Neural progenitor cell (in vitro differentiated cells): ENCODE data around the gene TRIP12. TPM values are rescaled to one million over a fixed set of nuclear protein-coding genes. Genes with fewer than 3 reads are reported as not detected.
"Not testable (repeated sequence)": the region's sequence is repeated elsewhere in the genome, so short reads cannot be mapped to it uniquely, and the experiment has no call there.

Experiments used
- DNase-seq: peaks from one replicate; pipeline ENCODE4 v3.0.0-alpha.2; 2016; ENCODE audit warnings: low spot score
- H2AFZ ChIP-seq: fragments of 200-600 bp; sonication (generic); replicated peaks from 2 replicates; pipeline ENCODE4 v1.6.1; 2016; ENCODE audit warnings: antibody characterized with exemption
- H3F3A ChIP-seq: fragments of 200-600 bp; sonication (generic); 2 replicates; pipeline ENCODE4 v1.6.1; 2016; ENCODE audit warnings: antibody characterized with exemption, low read depth
- H3K27ac ChIP-seq: fragments of 200-600 bp; sonication (generic); 2 replicates; pipeline ENCODE4 v1.5.1; 2016; ENCODE audit warnings: mild to moderate bottlenecking
- H3K27me3 ChIP-seq: fragments of 200-600 bp; sonication (generic); 2 replicates; pipeline ENCODE4 v1.6.1; 2016; ENCODE audit warnings: mild to moderate bottlenecking, moderate library complexity
- H3K36me3 ChIP-seq: fragments of 200-600 bp; sonication (generic); 2 replicates; pipeline ENCODE4 v1.5.1; 2016
- H3K4me1 ChIP-seq: fragments of 200-600 bp; sonication (generic); 2 replicates; pipeline ENCODE4 v1.6.1; 2016; ENCODE audit warnings: mixed run types
- H3K4me2 ChIP-seq: fragments of 200-600 bp; sonication (generic); 2 replicates; pipeline ENCODE4 v1.6.1; 2016
- H3K4me3 ChIP-seq: fragments of 200-600 bp; sonication (generic); 2 replicates; pipeline ENCODE4 v1.5.1; 2016
- H3K79me2 ChIP-seq: fragments of 200-600 bp; sonication (generic); 2 replicates; pipeline ENCODE4 v1.6.1; 2016; ENCODE audit warnings: low read depth
- H3K9ac ChIP-seq: fragments of 200-600 bp; sonication (generic); 2 replicates; pipeline ENCODE4 v1.6.1; 2016
- H3K9me3 ChIP-seq: fragments of 200-600 bp; sonication (generic); 2 replicates; pipeline ENCODE4 v1.5.1; 2016; ENCODE audit warnings: low read depth
- H4K20me1 ChIP-seq: fragments of 200-600 bp; sonication (generic); 2 replicates; pipeline ENCODE4 v1.6.1; 2016; ENCODE audit warnings: low read depth
- H3K27ac Mint-ChIP-seq: 3 replicates; pipeline ENCODE4 v1.8.0; 2021; ENCODE audit warnings: mixed read lengths
- H3K27me3 Mint-ChIP-seq: 2 replicates; pipeline ENCODE4 v1.8.0; 2022; ENCODE audit warnings: low read depth, mild to moderate bottlenecking, inconsistent platforms, moderate library complexity, mixed read lengths; ENCODE audit not compliant: insufficient read depth
- H3K36me3 Mint-ChIP-seq: 3 replicates; pipeline ENCODE4 v1.8.0; 2021; ENCODE audit warnings: mixed read lengths
- H3K4me1 Mint-ChIP-seq: 3 replicates; pipeline ENCODE4 v1.8.0; 2021; ENCODE audit warnings: mixed read lengths
- H3K4me3 Mint-ChIP-seq: 3 replicates; pipeline ENCODE4 v1.8.0; 2021; ENCODE audit warnings: mild to moderate bottlenecking, moderate library complexity, mixed read lengths
- H3K9me3 Mint-ChIP-seq: 3 replicates; pipeline ENCODE4 v1.8.0; 2020; ENCODE audit warnings: mixed read lengths
- CTCF ChIP-seq: fragments of 200-600 bp; sonication (generic); IDR thresholded peaks from 2 replicates; pipeline ENCODE4 v1.5.1; 2017; ENCODE audit warnings: antibody characterized with exemption, mild to moderate bottlenecking
- EZH2 ChIP-seq: fragments of 200-600 bp; sonication (generic); IDR thresholded peaks from 2 replicates; pipeline ENCODE4 v1.6.1; 2017; ENCODE audit warnings: antibody characterized with exemption, mild to moderate bottlenecking, moderate library complexity
- EZH2phosphoT487 ChIP-seq: fragments of 200-600 bp; sonication (generic); IDR thresholded peaks from 2 replicates; pipeline ENCODE4 v1.6.1; 2017; ENCODE audit warnings: antibody characterized with exemption
- total RNA-seq: library from RNA; depleted of rRNA; stranded (reverse); fragments of >200 nt; gene quantifications from 2 replicates; pipeline ENCODE4 v1.2.3, GENCODE V29; 2015; ENCODE audit warnings: low replicate concordance

The TRIP12 gene
- total RNA-seq, 1 donor from 2014 or later: 157 TPM

GRCh38 chr2:229749779-229750178 is 172.0 kb downstream of the TRIP12 start:
- Histone ChIP-seq H3K27me3 (no peaks in the 10 kb centered on the region), H3K4me2 (no peak overlapping the region), H2AFZ (no peak overlapping the region), H3K4me3 (no peak overlapping the region), H3K79me2 (no peaks in the 10 kb centered on the region), H3F3A (no peaks in the 10 kb centered on the region), H3K27ac (no peak overlapping the region), H3K9ac (no peak overlapping the region), H4K20me1 (no peaks in the 10 kb centered on the region), H3K36me3 (no peaks in the 10 kb centered on the region), H3K4me1 (no peaks in the 10 kb centered on the region), H3K9me3 (no peaks in the 10 kb centered on the region)
- Mint-ChIP-seq H3K4me3 (no peak overlapping the region), H3K9me3 (peaks cover 4% of the 10 kb centered on the region), H3K4me1 (no peaks in the 10 kb centered on the region), H3K27me3 (peaks cover 2% of the 10 kb centered on the region), H3K36me3 (peaks cover 3% of the 10 kb centered on the region), H3K27ac (no peak overlapping the region)
- DNase-seq: no peak
- TF ChIP-seq EZH2 (no peak), EZH2phosphoT487 (no peak), CTCF (no peak)

- peak; percentile 16 for TF ChIP-seq CTCF
- no peak for TF ChIP-seq EZH2
- H3F3A ChIP-seq: no peaks in the 10 kb centered on the region
Measured at GRCh38 chr2:229748950-229749349, 172.9 kb downstream of the TRIP12 start.

GRCh38 chr2:229742691-229743090 is 179.1 kb downstream of the TRIP12 start:
- not testable (repeated sequence) for H3K9ac ChIP-seq, H3K27me3 ChIP-seq, H3K27ac Mint-ChIP-seq, H3K4me1 ChIP-seq, H3K27me3 Mint-ChIP-seq, H3K79me2 ChIP-seq, H3K4me3 ChIP-seq, DNase-seq, H4K20me1 ChIP-seq, H3F3A ChIP-seq, H2AFZ ChIP-seq, H3K4me2 ChIP-seq, H3K27ac ChIP-seq, H3K4me1 Mint-ChIP-seq, H3K4me3 Mint-ChIP-seq, H3K36me3 Mint-ChIP-seq, H3K36me3 ChIP-seq
- H3K9me3 Mint-ChIP-seq: peaks cover 28% of the 10 kb centered on the region
- peaks cover 12% of the 10 kb centered on the region for H3K9me3 ChIP-seq

More at GRCh38 chr2:229748950-229749349, 172.9 kb downstream of the TRIP12 start:
- H3K4me2 ChIP-seq: no peak overlapping the region
- H3K27ac ChIP-seq: no peak overlapping the region
- H2AFZ ChIP-seq: no peak overlapping the region
- H3K79me2 ChIP-seq: no peaks in the 10 kb centered on the region
- Mint-ChIP-seq H3K27ac (no peak overlapping the region), H3K4me3 (no peak overlapping the region), H3K9me3 (peaks cover 6% of the 10 kb centered on the region), H3K4me1 (no peaks in the 10 kb centered on the region), H3K27me3 (peaks cover 2% of the 10 kb centered on the region), H3K36me3 (peaks cover 3% of the 10 kb centered on the region)
- no peak overlapping the region for H3K9ac ChIP-seq
- H3K4me3 ChIP-seq: no peak overlapping the region
- no peak for DNase-seq
- H3K36me3 ChIP-seq: no peaks in the 10 kb centered on the region
- no peaks in the 10 kb centered on the region for H4K20me1 ChIP-seq
- H3K4me1 ChIP-seq: no peaks in the 10 kb centered on the region
- H3K27me3 ChIP-seq: no peaks in the 10 kb centered on the region
- no peaks in the 10 kb centered on the region for H3K9me3 ChIP-seq

- DNase-seq: no peak
- Histone ChIP-seq H2AFZ (no peak overlapping the region), H3K27me3 (no peaks in the 10 kb centered on the region), H3K79me2 (no peaks in the 10 kb centered on the region), H3K36me3 (no peaks in the 10 kb centered on the region), H3K4me3 (no peak overlapping the region), H3K4me1 (no peaks in the 10 kb centered on the region), H3K9ac (no peak overlapping the region), H4K20me1 (no peaks in the 10 kb centered on the region), H3F3A (peaks cover 6% of the 10 kb centered on the region), H3K27ac (no peak overlapping the region), H3K9me3 (peaks cover 17% of the 10 kb centered on the region), H3K4me2 (no peak overlapping the region)
- H3K4me1 Mint-ChIP-seq: no peaks in the 10 kb centered on the region
- H3K36me3 Mint-ChIP-seq: no peaks in the 10 kb centered on the region
- no peak for TF ChIP-seq CTCF
- no peak overlapping the region for H3K4me3 Mint-ChIP-seq
- peaks cover 2% of the 10 kb centered on the region for H3K27me3 Mint-ChIP-seq
- H3K27ac Mint-ChIP-seq: no peak overlapping the region
- peaks cover 38% of the 10 kb centered on the region for H3K9me3 Mint-ChIP-seq
Measured at GRCh38 chr2:229740279-229740678, 181.5 kb downstream of the TRIP12 start.
